GM18858 (cell line): Measurements from ENCODE around the gene COQ3.

Experiments used
- ATAC-seq: cut with Tn5 transposase; IDR thresholded peaks from one replicate; pipeline ENCODE4 v1.9.1; 2021; ENCODE audit not compliant: unreplicated experiment

The COQ3 gene

GRCh38 chr6:99334526-99335127 lies 59.4 kb downstream of the COQ3 start:
- ATAC-seq, result peak; percentile 28

- ATAC-seq, result peak; percentile 88
Observed at GRCh38 chr6:99333068-99333467, 60.9 kb downstream of the COQ3 start.

GRCh38 chr6:99331531-99331930 lies 62.5 kb downstream of the COQ3 start:
- no peak for ATAC-seq

GRCh38 chr6:99330159-99330558 lies 63.8 kb downstream of the COQ3 start:
- peak; percentile 67 for ATAC-seq

GRCh38 chr6:99324996-99325395 lies 69.0 kb downstream of the COQ3 start:
- no peak for ATAC-seq
